HepG2 (cell line): ENCODE measurements around the gene C5orf24.

Source experiments
- CBFB ChIP-seq: sonication (generic); formaldehyde crosslinking; IDR thresholded peaks from 2 replicates; pipeline ENCODE4 v1.4.0; 2020; ENCODE audit warnings: missing genetic modification reagents
- CTCF ChIP-seq: sonication (generic); formaldehyde crosslinking; IDR thresholded peaks from 2 replicates; pipeline ENCODE4 v1.5.0; 2020; ENCODE audit warnings: mild to moderate bottlenecking, missing genetic modification reagents, moderate library complexity
- EHMT2 ChIP-seq: fragments of 200-600 bp; sonication (generic); IDR thresholded peaks from 2 replicates; pipeline ENCODE4 v1.7.0; 2017; ENCODE audit warnings: antibody characterized with exemption, low read depth, low read length, borderline replicate concordance
- ELF1 ChIP-seq: sonication (generic); formaldehyde crosslinking; IDR thresholded peaks from 2 replicates; pipeline ENCODE4 v1.4.0; 2020; ENCODE audit warnings: missing genetic modification reagents
- HNRNPL ChIP-seq: fragments of 200-400 bp; formaldehyde crosslinking; IDR thresholded peaks from 2 replicates; pipeline ENCODE4 v1.6.1; 2017; ENCODE audit warnings: mild to moderate bottlenecking, low read depth, low read length
- POLR2A ChIP-seq, 2 experiments: IDR thresholded peaks; 2 replicates each; pipeline ENCODE4 v1.6.1; 2011; ENCODE audit warnings: low read depth in 2 of 2, low read length in 2 of 2, mild to moderate bottlenecking in 1 of 2, moderate library complexity in 1 of 2; ENCODE audit not compliant: insufficient read depth in 1 of 2
- SNAPC2 ChIP-seq: sonication (generic); formaldehyde crosslinking; IDR thresholded peaks from 2 replicates; pipeline ENCODE4 v1.8.1; 2022; ENCODE audit warnings: mild to moderate bottlenecking, missing genetic modification reagents
- SPEN ChIP-seq: sonication (generic); formaldehyde crosslinking; IDR thresholded peaks from 2 replicates; pipeline ENCODE4 v1.5.1; 2020; ENCODE audit warnings: low read depth, mild to moderate bottlenecking, missing genetic modification reagents
- SSRP1 ChIP-seq: IDR thresholded peaks from 2 replicates; pipeline ENCODE4 v1.6.1; 2016; ENCODE audit warnings: control low read depth
- ZBED4 ChIP-seq: sonication (generic); formaldehyde crosslinking; IDR thresholded peaks from 2 replicates; pipeline ENCODE4 v1.4.0; 2020; ENCODE audit warnings: missing genetic modification reagents, borderline replicate concordance
- ZBTB1 ChIP-seq: sonication (generic); formaldehyde crosslinking; IDR thresholded peaks from 2 replicates; pipeline ENCODE4 v1.4.0; 2020; ENCODE audit warnings: missing genetic modification reagents, borderline replicate concordance
- ZNF143 ChIP-seq: sonication (generic); formaldehyde crosslinking; IDR thresholded peaks from 2 replicates; pipeline ENCODE4 v1.4.0; 2020; ENCODE audit warnings: missing genetic modification reagents
- ZNF770 ChIP-seq: sonication (generic); formaldehyde crosslinking; IDR thresholded peaks from 2 replicates; pipeline ENCODE4 v1.5.0; 2020; ENCODE audit warnings: mild to moderate bottlenecking, missing genetic modification reagents
- TF ChIP-seq, protein P1 (sequence below), 2 experiments: IDR thresholded peaks; 2 replicates each; pipeline ENCODE4 v1.6.1; 2011 to 2012; ENCODE audit warnings: low read length in 2 of 2, borderline replicate concordance in 1 of 2, low read depth in 1 of 2, mild to moderate bottlenecking in 1 of 2, moderate library complexity in 1 of 2

DNA sequence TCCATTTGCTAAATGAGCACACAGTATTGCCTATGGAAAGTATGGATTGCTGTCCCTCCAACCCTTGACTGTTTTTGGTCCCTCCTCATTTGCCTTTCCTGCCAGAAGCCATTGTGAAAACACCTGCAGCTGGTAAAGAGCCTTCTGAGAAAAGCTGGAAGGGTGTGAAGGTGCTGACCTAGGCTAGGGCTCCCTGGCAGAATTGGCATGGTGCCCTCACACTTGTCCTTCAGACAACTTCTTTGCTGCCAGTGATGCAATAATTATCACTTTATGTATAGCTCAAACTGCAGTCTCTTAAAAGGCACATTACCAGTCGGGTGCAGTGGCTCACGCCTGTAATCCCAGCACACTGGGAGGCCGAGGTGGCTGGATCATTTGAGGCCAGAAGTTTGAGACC, 32.6 kb downstream of the C5orf24 start:
- TF ChIP-seq ELF1 (CRISPR knock-in tag) (no peak), SNAPC2 (CRISPR knock-in tag) (no peak), ZNF770 (no peak), SPEN (no peak), CBFB (CRISPR knock-in tag) (no peak), HNRNPL (no peak), CTCF (CRISPR knock-in tag) (no peak), SSRP1 (no peak), ZBED4 (CRISPR knock-in tag) (no peak), EHMT2 (no peak), POLR2A (IDR thresholded peaks at IDR 0.05; ENCODE audit: insufficient read depth in 1 of 2, low read depth in 2 of 2, low read length in 2 of 2) (no peak), ZBTB1 (no peak), ZNF143 (CRISPR knock-in tag) (no peak)
- TF ChIP-seq, protein P1, sequence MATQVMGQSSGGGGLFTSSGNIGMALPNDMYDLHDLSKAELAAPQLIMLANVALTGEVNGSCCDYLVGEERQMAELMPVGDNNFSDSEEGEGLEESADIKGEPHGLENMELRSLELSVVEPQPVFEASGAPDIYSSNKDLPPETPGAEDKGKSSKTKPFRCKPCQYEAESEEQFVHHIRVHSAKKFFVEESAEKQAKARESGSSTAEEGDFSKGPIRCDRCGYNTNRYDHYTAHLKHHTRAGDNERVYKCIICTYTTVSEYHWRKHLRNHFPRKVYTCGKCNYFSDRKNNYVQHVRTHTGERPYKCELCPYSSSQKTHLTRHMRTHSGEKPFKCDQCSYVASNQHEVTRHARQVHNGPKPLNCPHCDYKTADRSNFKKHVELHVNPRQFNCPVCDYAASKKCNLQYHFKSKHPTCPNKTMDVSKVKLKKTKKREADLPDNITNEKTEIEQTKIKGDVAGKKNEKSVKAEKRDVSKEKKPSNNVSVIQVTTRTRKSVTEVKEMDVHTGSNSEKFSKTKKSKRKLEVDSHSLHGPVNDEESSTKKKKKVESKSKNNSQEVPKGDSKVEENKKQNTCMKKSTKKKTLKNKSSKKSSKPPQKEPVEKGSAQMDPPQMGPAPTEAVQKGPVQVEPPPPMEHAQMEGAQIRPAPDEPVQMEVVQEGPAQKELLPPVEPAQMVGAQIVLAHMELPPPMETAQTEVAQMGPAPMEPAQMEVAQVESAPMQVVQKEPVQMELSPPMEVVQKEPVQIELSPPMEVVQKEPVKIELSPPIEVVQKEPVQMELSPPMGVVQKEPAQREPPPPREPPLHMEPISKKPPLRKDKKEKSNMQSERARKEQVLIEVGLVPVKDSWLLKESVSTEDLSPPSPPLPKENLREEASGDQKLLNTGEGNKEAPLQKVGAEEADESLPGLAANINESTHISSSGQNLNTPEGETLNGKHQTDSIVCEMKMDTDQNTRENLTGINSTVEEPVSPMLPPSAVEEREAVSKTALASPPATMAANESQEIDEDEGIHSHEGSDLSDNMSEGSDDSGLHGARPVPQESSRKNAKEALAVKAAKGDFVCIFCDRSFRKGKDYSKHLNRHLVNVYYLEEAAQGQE (IDR thresholded peaks at IDR 0.05; ENCODE audit: borderline replicate concordance in 1 of 2, low read depth in 1 of 2, low read length in 2 of 2) = no peak
